K562 (cell line): ENCODE results near the gene GNA15. TPM values are rescaled to one million over a fixed set of nuclear protein-coding genes. Genes with fewer than 3 reads are reported as not detected.

Experiments
- ARID1B ChIP-seq: fragments of 450-650 bp; IDR thresholded peaks from 2 replicates; pipeline ENCODE4 v1.6.1; 2016; ENCODE audit warnings: antibody characterized with exemption, mild to moderate bottlenecking, inconsistent platforms
- ARNT ChIP-seq, 2 experiments: fragments of 450-650 bp; IDR thresholded peaks; 2 replicates each; pipeline ENCODE4 v1.6.1; 2016; ENCODE audit warnings: mild to moderate bottlenecking in 1 of 2
- DACH1 ChIP-seq: fragments of 450-650 bp; IDR thresholded peaks from 2 replicates; pipeline ENCODE4 v1.6.1; 2018; ENCODE audit not compliant: partially characterized antibody
- ELF1 ChIP-seq: fragments of 200-800 bp; sonication (Bioruptor generic); IDR thresholded peaks from 2 replicates; pipeline ENCODE4 v1.6.1; 2016; ENCODE audit warnings: missing genetic modification characterization, missing compliant biosample characterization
- GTF2A2 ChIP-seq: IDR thresholded peaks from 2 replicates; pipeline ENCODE4 v1.6.1; 2016; ENCODE audit warnings: mild to moderate bottlenecking, missing genetic modification characterization, missing compliant biosample characterization
- HDAC3 ChIP-seq: fragments of 450-650 bp; IDR thresholded peaks from 2 replicates; pipeline ENCODE4 v1.6.1; 2018; ENCODE audit warnings: borderline replicate concordance, mild to moderate bottlenecking, moderate library complexity; ENCODE audit not compliant: partially characterized antibody
- HNRNPK ChIP-seq: fragments of 200-400 bp; formaldehyde crosslinking; IDR thresholded peaks from one replicate; pipeline ENCODE4 v1.6.1; 2018; ENCODE audit warnings: mild to moderate bottlenecking, low read depth, low read length; ENCODE audit not compliant: poor library complexity, severe bottlenecking
- ILK ChIP-seq: fragments of 450-650 bp; IDR thresholded peaks from 2 replicates; pipeline ENCODE4 v1.6.1; 2016; ENCODE audit warnings: missing genetic modification characterization, low read depth, mild to moderate bottlenecking, missing compliant biosample characterization, moderate library complexity, borderline replicate concordance
- KHSRP ChIP-seq: fragments of 450-650 bp; IDR thresholded peaks from 2 replicates; pipeline ENCODE4 v1.6.1; 2017
- KLF10 ChIP-seq: fragments of 250-450 bp; sonication (Bioruptor Pico); IDR thresholded peaks from 2 replicates; pipeline ENCODE4 v1.6.1; 2021; ENCODE audit warnings: matching md5 sums
- NBN ChIP-seq: fragments of 450-650 bp; IDR thresholded peaks from 2 replicates; pipeline ENCODE4 v1.6.1; 2016; ENCODE audit warnings: low read depth, mild to moderate bottlenecking
- NKRF ChIP-seq: fragments of 450-650 bp; IDR thresholded peaks from 2 replicates; pipeline ENCODE4 v1.6.1; 2016; ENCODE audit warnings: borderline replicate concordance
- PTTG1 ChIP-seq: fragments of 450-650 bp; IDR thresholded peaks from 2 replicates; pipeline ENCODE4 v1.6.1; 2016; ENCODE audit warnings: low read depth, mild to moderate bottlenecking, missing genetic modification characterization, missing compliant biosample characterization
- RB1 ChIP-seq: fragments of 450-650 bp; IDR thresholded peaks from 2 replicates; pipeline ENCODE4 v1.6.1; 2017; ENCODE audit warnings: low read depth, mild to moderate bottlenecking
- SMARCA5 ChIP-seq: fragments of 450-650 bp; IDR thresholded peaks from 2 replicates; pipeline ENCODE4 v1.6.1; 2016
- SP1 ChIP-seq: sonication (generic); formaldehyde crosslinking; IDR thresholded peaks from 2 replicates; pipeline ENCODE4 v1.8.1; 2022; ENCODE audit warnings: mild to moderate bottlenecking, missing genetic modification reagents
- TSHZ1 ChIP-seq: fragments of 250-450 bp; sonication (Bioruptor Pico); IDR thresholded peaks from 2 replicates; pipeline ENCODE4 v1.4.0; 2020; ENCODE audit warnings: mild to moderate bottlenecking, moderate library complexity
- U2AF2 ChIP-seq: fragments of 200-400 bp; formaldehyde crosslinking; optimal IDR thresholded peaks from 2 replicates; pipeline ENCODE3; 2017; ENCODE audit warnings: low read depth, mild to moderate bottlenecking, low read length
- ZBTB7A ChIP-seq: IDR thresholded peaks from 2 replicates; pipeline ENCODE4 v1.6.1; 2011; ENCODE audit warnings: low read depth, mild to moderate bottlenecking, low read length, moderate library complexity, borderline replicate concordance; ENCODE audit not compliant: control insufficient read depth
- ZFP36 ChIP-seq: fragments of 150-350 bp; IDR thresholded peaks from 2 replicates; pipeline ENCODE4 v1.6.1; 2018; ENCODE audit warnings: low read length, low read depth; ENCODE audit not compliant: partially characterized antibody
- ZKSCAN8 ChIP-seq: fragments of 200-800 bp; sonication (Bioruptor generic); IDR thresholded peaks from 2 replicates; pipeline ENCODE4 v1.6.1; 2016; ENCODE audit warnings: missing genetic modification characterization, missing compliant biosample characterization
- ZNF280B ChIP-seq: fragments of 250-450 bp; sonication (Bioruptor Pico); IDR thresholded peaks from 2 replicates; pipeline ENCODE4 v1.5.1; 2021; ENCODE audit warnings: mild to moderate bottlenecking
- ZSCAN32 ChIP-seq: fragments of 450-650 bp; formaldehyde crosslinking; IDR thresholded peaks from 2 replicates; pipeline ENCODE4 v1.4.0; 2020; ENCODE audit warnings: mild to moderate bottlenecking, moderate library complexity
- polyA plus RNA-seq, 8 experiments: library from polyadenylated mRNA; depleted of rRNA in 4 of 8; stranded (reverse) in 5 of 8; unstranded in 3 of 8; fragments of >200 nt; fragmentation: Nextera tagmentation in 2 of 8; fragmentation: Illumina TruSeq in 1 of 8; extraction: Ambion mirVana in 2 of 8; extraction: Trizol in 1 of 8; gene quantifications; 2 replicates each; pipeline versions ENCODE4 v1.2.1 to v1.2.3, GENCODE V29; 2011 to 2014; ENCODE audit warnings: inconsistent platforms in 1 of 8, missing spikeins in 1 of 8
- total RNA-seq, 7 experiments: library from RNA; depleted of rRNA in 6 of 7; stranded (reverse); fragments of >200 nt in 6 of 7; fragmentation: Illumina TruSeq in 2 of 7; extraction: Trizol in 2 of 7; gene quantifications; 2 replicates each; pipeline versions ENCODE4 v1.2.1 to v1.2.3, GENCODE V29; 2011 to 2021; ENCODE audit warnings: low replicate concordance in 1 of 7

GNA15 gene
- total and polyA plus RNA-seq, 9 of the 15 experiments (the other 6 are each of a cell fraction or from before 2014, with no cell fraction given) = 0.03 to 0.24 (median 0.11) TPM; not detected in 1

GRCh38 chr19:3146677-3147100, 10.9 kb downstream of the GNA15 start (continued):
- no peak for TF ChIP-seq TSHZ1
- no peak for TF ChIP-seq PTTG1 (tag)
- peak; percentile 97 for TF ChIP-seq ZFP36
- no peak for TF ChIP-seq HNRNPK
- TF ChIP-seq KLF10 (CRISPR knock-in tag) = no peak
- no peak for TF ChIP-seq ILK (tag)
- TF ChIP-seq ZNF280B = no peak
- TF ChIP-seq NKRF = no peak
- TF ChIP-seq SMARCA5 = peak; percentile 100
- peak; percentile 57 for TF ChIP-seq DACH1
- TF ChIP-seq ELF1 = no peak
- TF ChIP-seq ARNT (IDR thresholded peaks at IDR 0.05) = 0 out of 4 replicates have a peak, but pooled peaks of 1 of the 2 experiments have one; percentile 23
- TF ChIP-seq NBN = peak; percentile 64; the same call in 1 of the 2 replicates
- no peak for TF ChIP-seq ZSCAN32 (CRISPR knock-in tag)
- TF ChIP-seq SP1 (CRISPR knock-in tag) = 0 out of 2 replicates have a peak, but pooled peaks have one; percentile 46
- peak; percentile 13; the same call in 1 of the 2 replicates for TF ChIP-seq ARID1B
- TF ChIP-seq U2AF2 = no peak
- TF ChIP-seq ZKSCAN8 = no peak
- no peak for TF ChIP-seq GTF2A2
- 0 out of 2 replicates have a peak, but pooled peaks have one; percentile 50 for TF ChIP-seq RB1
- no peak for TF ChIP-seq HDAC3
- TF ChIP-seq KHSRP = no peak
- TF ChIP-seq ZBTB7A = peak; percentile 96
